Natural killer cell (primary cell): Measurements from ENCODE around the gene JPH4. TPM values are rescaled to one million over a fixed set of nuclear protein-coding genes. Genes with fewer than 3 reads are reported as not detected.

ENCODE experiments used
- ATAC-seq, 3 donors: fragments of 150-1000 bp in 2 of 3; fragments of 200-7000 bp in 1 of 3; cut with Tn5 transposase; 1 replicate in 1 of 3; 2 replicates in 2 of 3; pipeline ENCODE4 v1.10.0; 2021; ENCODE audit warnings: mild to moderate bottlenecking in 2 of 3, moderate library complexity in 2 of 3
- DNase-seq, 2 donors: peaks; one replicate each; pipeline versions ENCODE4 v3.0.0 to v3.0.0-alpha.2; 2013 to 2021; ENCODE audit warnings: mixed read lengths in 1 of 2
- H3K27ac ChIP-seq: one replicate; pipeline ENCODE4 v1.5.1; 2013; ENCODE audit warnings: mild to moderate bottlenecking, low read length
- H3K27me3 ChIP-seq: one replicate; pipeline ENCODE4 v1.6.1; 2013; ENCODE audit warnings: low read length; ENCODE audit not compliant: control insufficient read depth, insufficient read depth
- H3K36me3 ChIP-seq: one replicate; pipeline ENCODE4 v1.6.1; 2013; ENCODE audit warnings: low read length; ENCODE audit not compliant: control insufficient read depth, insufficient read depth
- H3K4me1 ChIP-seq: one replicate; pipeline ENCODE4 v1.6.1; 2013; ENCODE audit warnings: low read length; ENCODE audit not compliant: control insufficient read depth, insufficient read depth
- H3K4me3 ChIP-seq: one replicate; pipeline ENCODE4 v1.5.1; 2013; ENCODE audit warnings: low read length
- H3K9me3 ChIP-seq: one replicate; pipeline ENCODE4 v1.6.1; 2013; ENCODE audit warnings: low read length; ENCODE audit not compliant: control insufficient read depth, insufficient read depth
- H3K27ac Mint-ChIP-seq, 2 donors: one replicate each; pipeline ENCODE4 v1.8.0; 2022; ENCODE audit warnings: mild to moderate bottlenecking in 2 of 2, mixed read lengths in 2 of 2, moderate library complexity in 1 of 2
- H3K27me3 Mint-ChIP-seq, 2 donors: one replicate each; pipeline ENCODE4 v1.8.0; 2022; ENCODE audit warnings: low read depth in 2 of 2, mixed read lengths in 2 of 2
- H3K36me3 Mint-ChIP-seq: one replicate; pipeline ENCODE4 v1.8.0; 2022; ENCODE audit warnings: mixed read lengths
- H3K4me1 Mint-ChIP-seq, 2 donors: one replicate each; pipeline ENCODE4 v1.8.0; 2022; ENCODE audit warnings: mixed read lengths in 2 of 2
- H3K4me3 Mint-ChIP-seq: one replicate; pipeline ENCODE4 v1.8.0; 2022; ENCODE audit warnings: mild to moderate bottlenecking, moderate library complexity, mixed read lengths
- H3K9me3 Mint-ChIP-seq, 2 donors: one replicate each; pipeline ENCODE4 v1.8.0; 2022; ENCODE audit warnings: mixed read lengths in 2 of 2
- WGBS: methylation state at CpG from one replicate; pipeline ENCODE4 v1.1.7; 2013; ENCODE audit warnings: missing lambda C conversion rate; ENCODE audit not compliant: insufficient coverage; 5-methylcytosine and 5-hydroxymethylcytosine counted together
- intact Hi-C: fragments of 100-400 bp; cut with micrococcal nuclease; formaldehyde crosslinking; loops from one replicate; pipeline ENCODE4 v1.14.2; 2022
- total RNA-seq, 4 donors: library from RNA; stranded (reverse); fragments of 120-200 nt in 1 of 4; gene quantifications; one replicate each; pipeline versions ENCODE4 v1.2.3 to v1.2.4, GENCODE V29; 2013 to 2022
- TF ChIP-seq, protein P1 (sequence below): fragments of 200-600 bp; IDR thresholded peaks from one replicate; pipeline ENCODE4 v1.8.0; 2022; ENCODE audit warnings: antibody characterized with exemption

The JPH4 gene
- total RNA-seq, 3 donors from 2014 or later (not counting 1 experiment from before 2014, with no cell fraction given), result 0.25 TPM; not detected in 2

DNA sequence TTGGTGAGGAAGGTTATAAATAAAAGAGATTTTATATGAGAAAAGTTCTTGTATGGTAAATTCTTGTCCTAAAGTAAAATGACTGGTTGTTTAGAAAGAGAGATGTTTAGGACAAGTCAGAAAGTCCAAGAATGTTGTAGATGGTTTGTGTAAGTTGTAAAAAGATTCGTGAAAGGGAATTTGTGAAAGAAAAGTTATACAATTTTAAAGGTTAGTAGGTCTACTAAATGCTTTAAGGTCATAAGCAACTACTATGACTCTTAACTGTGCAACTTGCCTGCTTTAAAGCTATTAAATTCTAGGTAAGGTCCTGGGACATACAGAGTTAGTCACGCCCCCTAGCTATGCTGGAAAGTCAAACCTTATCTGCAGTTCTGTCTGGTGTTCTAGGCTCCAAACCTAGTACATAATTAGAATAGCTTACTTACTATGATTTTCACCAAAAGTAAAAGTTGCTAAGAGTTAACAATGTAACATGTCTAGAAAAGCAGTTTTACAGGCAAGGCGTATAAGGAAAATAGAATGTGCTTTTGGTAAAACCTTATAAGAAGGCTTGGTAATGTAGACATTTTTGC lies 46.3 kb upstream of the JPH4 start:
- TF ChIP-seq, protein P1, sequence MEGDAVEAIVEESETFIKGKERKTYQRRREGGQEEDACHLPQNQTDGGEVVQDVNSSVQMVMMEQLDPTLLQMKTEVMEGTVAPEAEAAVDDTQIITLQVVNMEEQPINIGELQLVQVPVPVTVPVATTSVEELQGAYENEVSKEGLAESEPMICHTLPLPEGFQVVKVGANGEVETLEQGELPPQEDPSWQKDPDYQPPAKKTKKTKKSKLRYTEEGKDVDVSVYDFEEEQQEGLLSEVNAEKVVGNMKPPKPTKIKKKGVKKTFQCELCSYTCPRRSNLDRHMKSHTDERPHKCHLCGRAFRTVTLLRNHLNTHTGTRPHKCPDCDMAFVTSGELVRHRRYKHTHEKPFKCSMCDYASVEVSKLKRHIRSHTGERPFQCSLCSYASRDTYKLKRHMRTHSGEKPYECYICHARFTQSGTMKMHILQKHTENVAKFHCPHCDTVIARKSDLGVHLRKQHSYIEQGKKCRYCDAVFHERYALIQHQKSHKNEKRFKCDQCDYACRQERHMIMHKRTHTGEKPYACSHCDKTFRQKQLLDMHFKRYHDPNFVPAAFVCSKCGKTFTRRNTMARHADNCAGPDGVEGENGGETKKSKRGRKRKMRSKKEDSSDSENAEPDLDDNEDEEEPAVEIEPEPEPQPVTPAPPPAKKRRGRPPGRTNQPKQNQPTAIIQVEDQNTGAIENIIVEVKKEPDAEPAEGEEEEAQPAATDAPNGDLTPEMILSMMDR, result no peak
- intact Hi-C loops, result no loop called here
- no peak overlapping the region for H3K27ac Mint-ChIP-seq

DNA sequence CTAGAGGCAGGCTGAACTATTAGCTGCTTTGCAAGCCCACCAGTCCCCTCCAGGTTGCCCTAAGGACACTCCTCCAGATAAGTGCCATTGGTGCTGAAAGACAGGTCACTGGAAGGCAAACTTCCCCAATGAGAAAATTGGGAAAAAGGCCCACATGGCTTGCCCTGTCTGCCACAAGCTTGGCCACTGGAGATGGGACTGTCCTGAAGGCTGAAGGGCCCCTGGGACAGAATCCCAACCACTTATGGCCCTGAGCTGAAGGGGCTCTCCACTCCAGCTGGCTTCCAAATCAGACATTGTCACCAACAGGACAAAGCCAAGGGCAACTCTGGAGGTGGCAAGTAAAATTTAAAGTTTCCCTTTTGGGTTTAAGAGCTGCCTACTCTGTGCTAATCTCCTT lies 45.4 kb upstream of the JPH4 start:
- no peak for DNase-seq
- H3K4me1 Mint-ChIP-seq, result no peaks in the 10 kb centered on the region
- Histone ChIP-seq H3K4me3 (no peak overlapping the region), H3K27ac (no peak overlapping the region), H3K36me3 (no peaks in the 10 kb centered on the region), H3K27me3 (no peaks in the 10 kb centered on the region), H3K9me3 (peaks cover 2% of the 10 kb centered on the region), H3K4me1 (no peaks in the 10 kb centered on the region)
- no peak for ATAC-seq
- no peak overlapping the region for H3K4me3 Mint-ChIP-seq
- TF ChIP-seq, protein P1, result no peak
- peaks cover 11% of the 10 kb centered on the region for H3K36me3 Mint-ChIP-seq
- intact Hi-C loops, result no loop called here
- H3K27me3 Mint-ChIP-seq, result peaks cover 19 to 24% of the 10 kb centered on the region in 2 donors
- peaks cover 0 to 4% of the 10 kb centered on the region in 2 donors for H3K9me3 Mint-ChIP-seq
- no peak overlapping the region for H3K27ac Mint-ChIP-seq

More for the DNA sequence above, 46.3 kb upstream of the JPH4 start:
- peaks cover 11% of the 10 kb centered on the region for H3K36me3 Mint-ChIP-seq
- no peaks in the 10 kb centered on the region for H3K4me1 Mint-ChIP-seq
- Histone ChIP-seq H3K27ac (no peak overlapping the region), H3K36me3 (no peaks in the 10 kb centered on the region), H3K27me3 (no peaks in the 10 kb centered on the region), H3K9me3 (peaks cover 2% of the 10 kb centered on the region), H3K4me1 (no peaks in the 10 kb centered on the region), H3K4me3 (no peak overlapping the region)
- DNase-seq (no peak), ATAC-seq (no peak)
- peaks cover 0 to 4% of the 10 kb centered on the region in 2 donors for H3K9me3 Mint-ChIP-seq
- H3K27me3 Mint-ChIP-seq, result peaks cover 19 to 20% of the 10 kb centered on the region in 2 donors
- H3K4me3 Mint-ChIP-seq, result no peak overlapping the region
- 92% methylated on average over 3 of the region's 3 CpGs for WGBS

DNA sequence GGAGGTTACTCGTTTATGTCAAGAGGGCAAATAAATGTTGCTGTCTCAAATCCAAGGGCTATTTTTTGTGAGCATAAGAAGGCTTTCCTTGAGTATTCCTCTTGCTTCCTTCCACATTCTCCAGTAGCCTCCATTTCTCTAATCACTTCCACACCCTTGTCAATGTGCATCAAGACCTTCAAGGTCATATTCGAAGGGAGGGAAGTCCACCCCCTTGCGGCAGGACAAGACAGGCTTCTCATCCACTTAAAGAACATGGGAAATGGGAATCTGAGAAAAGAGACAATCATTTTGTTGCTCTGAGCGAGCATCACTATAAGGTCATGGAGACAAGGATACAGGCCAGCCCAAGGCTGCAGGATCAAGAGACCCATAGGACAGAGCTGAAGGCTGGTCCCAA lies 44.4 kb upstream of the JPH4 start:
- ATAC-seq, result no peak
- no peak overlapping the region for H3K27ac Mint-ChIP-seq
- no peaks in the 10 kb centered on the region for H3K4me1 Mint-ChIP-seq
- Histone ChIP-seq H3K4me3 (no peak overlapping the region), H3K9me3 (peaks cover 2% of the 10 kb centered on the region), H3K36me3 (no peaks in the 10 kb centered on the region), H3K27me3 (no peaks in the 10 kb centered on the region), H3K27ac (no peak overlapping the region), H3K4me1 (no peaks in the 10 kb centered on the region)
- peaks cover 0 to 4% of the 10 kb centered on the region in 2 donors for H3K9me3 Mint-ChIP-seq
- peaks cover 11% of the 10 kb centered on the region for H3K36me3 Mint-ChIP-seq
- intact Hi-C loops, result no loop called here
- TF ChIP-seq, protein P1, result no peak
- peaks cover 22 to 30% of the 10 kb centered on the region in 2 donors for H3K27me3 Mint-ChIP-seq
- no peak overlapping the region for H3K4me3 Mint-ChIP-seq
- no peak for DNase-seq
- WGBS, result 79% methylated on average over 3 of the region's 4 CpGs
